ENCODE results near the gene KIF5B.

Gene KIF5B

GRCh38 chr10:31962826-31963588, 93.2 kb downstream of the KIF5B start:
- DNase-seq, result no peak

DNA sequence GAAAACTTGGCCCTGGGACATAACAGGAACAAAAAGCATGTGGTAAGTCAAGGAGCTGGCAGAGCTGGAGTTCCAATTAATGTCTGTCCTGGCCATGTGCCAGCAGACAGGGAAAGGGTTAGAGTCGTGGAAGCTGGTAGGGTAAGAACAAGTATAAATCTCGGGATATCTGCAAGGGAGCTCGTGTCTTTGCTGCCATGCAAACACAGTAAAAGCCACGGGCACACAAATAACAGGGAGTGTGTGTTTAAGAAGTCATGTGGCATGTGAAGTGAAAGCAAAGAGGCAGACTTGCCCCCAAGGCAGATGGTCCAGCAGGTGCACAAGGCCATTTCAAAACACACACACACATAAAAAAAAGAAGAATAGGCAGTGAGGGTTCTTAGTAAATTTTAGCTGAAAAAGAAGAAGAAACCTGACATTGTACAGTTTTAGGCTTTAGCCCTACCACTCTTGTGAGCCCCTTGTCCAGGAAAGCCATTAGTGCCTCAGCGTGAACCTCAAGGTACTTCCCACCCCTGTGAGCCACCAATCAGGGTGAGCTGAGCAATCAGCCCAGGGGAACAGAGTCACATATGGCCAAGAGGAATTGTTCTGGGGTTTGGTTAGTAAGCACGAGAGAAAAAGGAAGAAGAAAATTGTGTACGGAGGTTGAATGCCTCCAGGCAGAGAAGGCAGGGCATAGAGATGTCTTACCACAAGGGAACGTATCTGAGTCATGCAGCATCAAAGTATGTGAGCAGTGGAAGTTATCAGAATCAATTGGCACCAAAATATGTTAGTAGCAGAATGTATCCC, 94.7 kb downstream of the KIF5B start:
- peak in 1 of 56 donors; percentile 13 for DNase-seq

DNA sequence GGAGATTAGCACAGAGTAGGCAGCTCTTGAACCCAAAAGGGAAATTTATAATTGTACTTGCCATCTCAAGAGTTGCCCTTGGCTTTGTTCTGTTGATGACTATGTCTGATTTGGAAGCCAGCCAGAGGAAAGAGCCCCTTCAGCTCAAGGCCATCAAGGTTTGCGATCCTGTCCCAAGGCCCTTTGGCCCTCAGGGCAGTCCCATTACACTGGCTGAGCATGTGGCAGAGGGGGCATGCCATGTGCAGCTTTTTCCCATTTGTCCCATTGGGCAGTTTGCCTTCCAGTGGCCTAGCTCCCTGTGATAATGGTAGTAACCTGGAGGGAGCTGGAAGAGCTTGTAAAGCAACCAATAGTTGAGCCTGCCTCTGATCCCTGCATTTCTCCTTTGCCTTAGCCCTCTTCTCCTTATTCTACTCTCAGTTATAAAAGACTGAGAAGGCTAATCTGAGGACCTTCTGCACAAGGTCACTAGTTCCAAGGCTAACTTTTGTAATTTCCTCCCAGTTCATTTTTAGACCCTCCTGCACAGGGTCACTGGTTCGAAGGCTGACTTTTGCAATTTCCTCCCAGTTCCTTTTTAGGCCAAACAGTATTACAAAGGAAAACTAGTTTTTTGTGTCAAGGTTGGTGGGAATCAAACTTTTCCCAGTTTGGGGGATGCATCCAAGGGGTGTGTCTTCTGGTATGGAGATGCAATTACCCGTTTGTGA, 96.6 kb downstream of the KIF5B start:
- DNase-seq, result no peak
